ENCODE measurements around the gene SDR9C7. TPM values are rescaled to one million over a fixed set of nuclear protein-coding genes. Genes with fewer than 3 reads are reported as not detected.
"Not testable (repeated sequence)": the region's sequence is repeated elsewhere in the genome, so short reads cannot be mapped to it uniquely, and the experiment has no call there.

SDR9C7 gene
- total and polyA plus RNA-seq, 12 donors: 0.06 TPM; not detected in 11

DNA sequence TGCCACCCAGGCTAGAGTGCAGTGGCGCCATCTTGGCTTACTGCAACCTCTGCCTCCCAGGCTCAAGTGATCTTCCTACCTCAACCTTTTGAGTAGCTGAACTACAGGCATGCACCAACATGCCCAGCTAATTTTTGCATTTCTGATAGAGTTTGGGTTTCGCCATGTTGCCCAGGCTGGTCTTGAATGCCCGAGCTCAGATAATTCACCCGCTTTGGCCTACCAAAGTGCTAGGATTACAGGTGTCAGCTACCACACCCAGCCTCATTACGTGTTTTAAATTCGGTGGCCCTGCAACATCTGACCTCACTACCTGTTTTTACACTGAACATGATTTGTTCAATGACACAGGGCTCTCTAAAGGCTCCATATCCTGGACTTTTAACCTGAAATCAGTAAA, 46.1 kb upstream of the SDR9C7 start:
- Histone ChIP-seq H3K4me3 (no peak overlapping the region), H3K4me1 (replicated peaks in 1 of 2) (no peaks in the 10 kb centered on the region), H3K36me3 (replicated peaks in 1 of 2) (no peaks in the 10 kb centered on the region), H3K9me3 (replicated peaks in 1 of 3) (no peaks in the 10 kb centered on the region), H3K27me3 (no peaks in the 10 kb centered on the region), H3K27ac (no peak overlapping the region)
- DNase-seq: no peak
- TF ChIP-seq, protein P1, sequence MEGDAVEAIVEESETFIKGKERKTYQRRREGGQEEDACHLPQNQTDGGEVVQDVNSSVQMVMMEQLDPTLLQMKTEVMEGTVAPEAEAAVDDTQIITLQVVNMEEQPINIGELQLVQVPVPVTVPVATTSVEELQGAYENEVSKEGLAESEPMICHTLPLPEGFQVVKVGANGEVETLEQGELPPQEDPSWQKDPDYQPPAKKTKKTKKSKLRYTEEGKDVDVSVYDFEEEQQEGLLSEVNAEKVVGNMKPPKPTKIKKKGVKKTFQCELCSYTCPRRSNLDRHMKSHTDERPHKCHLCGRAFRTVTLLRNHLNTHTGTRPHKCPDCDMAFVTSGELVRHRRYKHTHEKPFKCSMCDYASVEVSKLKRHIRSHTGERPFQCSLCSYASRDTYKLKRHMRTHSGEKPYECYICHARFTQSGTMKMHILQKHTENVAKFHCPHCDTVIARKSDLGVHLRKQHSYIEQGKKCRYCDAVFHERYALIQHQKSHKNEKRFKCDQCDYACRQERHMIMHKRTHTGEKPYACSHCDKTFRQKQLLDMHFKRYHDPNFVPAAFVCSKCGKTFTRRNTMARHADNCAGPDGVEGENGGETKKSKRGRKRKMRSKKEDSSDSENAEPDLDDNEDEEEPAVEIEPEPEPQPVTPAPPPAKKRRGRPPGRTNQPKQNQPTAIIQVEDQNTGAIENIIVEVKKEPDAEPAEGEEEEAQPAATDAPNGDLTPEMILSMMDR (IDR thresholded peaks at IDR 0.05): no peak
- TF ChIP-seq POLR2A (IDR thresholded peaks at IDR 0.05): no peak
- intact Hi-C loops (cut with DNase I): no loop called here
- 95 to 98% (median 96%) methylated on average over 6 of the region's 6 CpGs for WGBS, 4 donors

DNA sequence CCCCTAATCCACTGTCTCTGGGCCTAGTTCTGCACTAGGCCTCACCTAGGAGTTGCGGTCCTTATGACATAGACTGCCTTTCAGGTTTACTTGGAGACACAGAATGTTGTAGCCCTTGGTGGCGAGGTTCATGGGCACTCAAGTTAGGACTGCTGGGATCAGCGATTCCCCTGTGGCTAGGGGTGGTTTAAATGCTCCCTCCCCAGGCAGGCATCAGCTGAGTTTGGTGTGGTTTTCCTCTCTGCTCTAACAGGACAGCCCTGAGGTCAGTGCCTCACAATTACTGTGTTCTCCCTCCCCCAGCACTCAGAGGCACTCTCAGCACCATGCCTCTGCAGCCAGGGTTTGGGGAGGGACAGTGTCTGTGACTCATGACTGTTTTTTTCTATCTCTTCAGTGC, 45.4 kb upstream of the SDR9C7 start:
- no peaks in the 10 kb centered on the region for H3K4me1 ChIP-seq (replicated peaks in 1 of 2)
- no peaks in the 10 kb centered on the region for H3K36me3 ChIP-seq (replicated peaks in 1 of 2)
- H3K9me3 ChIP-seq (replicated peaks in 1 of 3): no peaks in the 10 kb centered on the region
- 94 to 100% (median 98%) methylated on average over 2 to 3 of the region's 3 CpGs for WGBS, 4 donors
- DNase-seq: no peak
- no peak overlapping the region for H3K27ac ChIP-seq
- H3K27me3 ChIP-seq: no peaks in the 10 kb centered on the region
- no peak for TF ChIP-seq POLR2A (IDR thresholded peaks at IDR 0.05)
- TF ChIP-seq, protein P1 (IDR thresholded peaks at IDR 0.05): no peak
- intact Hi-C loops (cut with DNase I): no loop called here
- H3K4me3 ChIP-seq: no peak overlapping the region

DNA sequence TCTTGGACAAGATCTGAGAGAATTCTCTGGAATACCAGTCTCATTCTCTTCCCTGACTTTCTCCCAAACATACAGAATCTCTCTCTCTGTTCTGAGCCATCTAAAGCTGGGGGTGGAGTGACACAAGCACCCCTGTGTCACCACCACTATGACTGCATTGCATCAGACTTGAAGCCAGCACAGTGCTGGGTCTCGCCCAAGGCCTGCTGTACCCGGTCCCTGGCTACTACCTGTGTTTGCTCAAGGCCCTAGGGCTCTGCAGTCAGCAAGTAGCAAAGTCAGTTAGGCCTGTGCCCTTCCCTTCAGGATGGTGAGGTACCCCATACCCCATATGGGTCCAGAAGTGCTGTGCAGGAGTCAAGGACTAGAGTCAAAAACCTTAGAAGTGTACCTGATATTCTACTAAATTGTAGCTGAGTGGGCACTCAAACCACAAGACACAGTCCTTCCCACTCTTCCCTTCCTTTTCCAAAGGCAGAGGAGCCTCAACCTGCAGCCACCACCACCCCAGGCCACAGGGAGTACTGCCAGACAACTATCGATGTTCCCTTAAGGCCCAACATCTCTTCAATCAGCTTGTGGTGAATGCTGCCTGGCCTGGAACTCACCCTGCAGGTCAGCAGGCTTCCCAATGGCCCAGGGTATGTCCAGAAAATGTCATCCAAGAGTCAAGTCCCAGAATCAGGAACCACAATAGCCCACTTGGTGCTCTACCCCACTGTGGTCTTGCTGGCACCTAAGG, 44.4 kb upstream of the SDR9C7 start:
- no peaks in the 10 kb centered on the region for H3K36me3 ChIP-seq (replicated peaks in 1 of 2)
- TF ChIP-seq, protein P1 (IDR thresholded peaks at IDR 0.05): no peak
- TF ChIP-seq POLR2A (IDR thresholded peaks at IDR 0.05): no peak
- no peaks in the 10 kb centered on the region for H3K4me1 ChIP-seq (replicated peaks in 1 of 2)
- H3K4me3 ChIP-seq: no peak overlapping the region
- H3K9me3 ChIP-seq (replicated peaks in 1 of 3): no peaks in the 10 kb centered on the region
- WGBS, 4 donors: 72 to 86% (median 84%) methylated on average over 2 to 3 of the region's 3 CpGs
- intact Hi-C loops (cut with DNase I): no loop called here
- H3K27me3 ChIP-seq: no peaks in the 10 kb centered on the region
- H3K27ac ChIP-seq: no peak overlapping the region
- DNase-seq: no peak

DNA sequence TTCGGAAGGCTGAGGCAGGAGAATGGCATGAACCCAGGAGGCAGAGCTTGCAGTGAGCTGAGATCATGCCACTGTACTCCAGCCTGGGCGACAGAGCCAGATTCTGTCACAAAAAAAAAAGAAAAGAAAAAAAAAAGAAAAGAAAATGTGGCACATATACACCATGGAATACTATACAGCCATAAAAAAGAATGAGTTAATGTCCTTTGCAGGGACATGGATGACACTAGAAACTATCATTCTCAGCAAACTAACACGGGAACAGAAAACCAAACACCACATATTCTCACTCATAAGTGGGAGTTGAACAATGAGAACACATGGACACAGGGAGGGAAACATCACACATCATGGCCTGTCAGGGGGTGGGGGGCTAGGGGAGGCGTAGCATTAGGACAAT, 43.2 kb upstream of the SDR9C7 start:
- H3K27me3 ChIP-seq; H3K4me1 ChIP-seq (replicated peaks in 1 of 2); H3K9me3 ChIP-seq (replicated peaks in 1 of 3); intact Hi-C loops (cut with DNase I); H3K27ac ChIP-seq; H3K36me3 ChIP-seq (replicated peaks in 1 of 2); H3K4me3 ChIP-seq; DNase-seq: not testable (repeated sequence)
- WGBS, 4 donors: 72 to 82% (median 74%) methylated on average over 4 of the region's 4 CpGs

DNA sequence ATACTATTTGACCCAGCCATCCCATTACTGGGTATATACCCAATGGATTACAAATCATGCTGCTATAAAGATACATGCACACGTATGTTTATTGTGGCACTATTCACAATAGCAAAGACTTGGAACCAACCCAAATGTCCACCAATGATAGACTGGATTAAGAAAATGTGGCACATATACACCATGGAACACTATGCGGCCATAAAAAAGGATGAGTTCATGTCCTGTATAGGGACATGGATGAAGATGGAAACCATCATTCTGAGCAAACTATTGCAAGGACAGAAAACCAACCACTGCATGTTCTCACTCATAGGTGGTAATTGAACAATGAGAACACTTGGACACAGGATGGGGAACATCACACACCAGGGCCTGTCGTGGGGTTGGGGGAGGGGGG, 40.0 kb upstream of the SDR9C7 start:
- DNase-seq; H3K36me3 ChIP-seq (replicated peaks in 1 of 2); H3K27ac ChIP-seq; H3K9me3 ChIP-seq (replicated peaks in 1 of 3); H3K4me3 ChIP-seq; H3K4me1 ChIP-seq (replicated peaks in 1 of 2); intact Hi-C loops (cut with DNase I); H3K27me3 ChIP-seq: not testable (repeated sequence)
- WGBS, 4 donors: 79 to 100% (median 82%) methylated on average over 3 of the region's 3 CpGs

DNA sequence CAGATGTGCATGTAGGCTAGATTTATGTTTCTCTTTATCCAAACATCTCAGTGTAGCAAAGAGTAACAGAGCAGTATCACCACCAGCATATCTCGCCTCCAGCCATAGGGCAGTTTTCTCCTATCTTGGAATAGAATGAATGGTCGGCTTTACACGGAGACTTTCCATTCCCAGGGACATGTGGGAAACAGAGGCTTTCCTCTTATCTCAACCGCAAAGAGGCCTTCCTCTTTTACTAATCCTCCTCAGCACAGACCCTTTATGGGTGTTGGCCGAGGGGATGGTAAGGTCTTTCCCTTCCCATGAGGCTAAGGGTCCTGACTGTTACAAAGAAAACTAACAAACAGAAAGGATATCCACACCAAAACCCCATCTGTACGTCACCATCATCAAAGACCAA, 34.7 kb upstream of the SDR9C7 start:
- intact Hi-C loops (cut with DNase I); H3K4me3 ChIP-seq; H3K4me1 ChIP-seq (replicated peaks in 1 of 2); H3K36me3 ChIP-seq (replicated peaks in 1 of 2); DNase-seq; H3K27ac ChIP-seq; H3K9me3 ChIP-seq (replicated peaks in 1 of 3); H3K27me3 ChIP-seq: not testable (repeated sequence)
- WGBS, 4 donors: 75 to 83% (median 77%) methylated on average over 6 of the region's 6 CpGs

DNA sequence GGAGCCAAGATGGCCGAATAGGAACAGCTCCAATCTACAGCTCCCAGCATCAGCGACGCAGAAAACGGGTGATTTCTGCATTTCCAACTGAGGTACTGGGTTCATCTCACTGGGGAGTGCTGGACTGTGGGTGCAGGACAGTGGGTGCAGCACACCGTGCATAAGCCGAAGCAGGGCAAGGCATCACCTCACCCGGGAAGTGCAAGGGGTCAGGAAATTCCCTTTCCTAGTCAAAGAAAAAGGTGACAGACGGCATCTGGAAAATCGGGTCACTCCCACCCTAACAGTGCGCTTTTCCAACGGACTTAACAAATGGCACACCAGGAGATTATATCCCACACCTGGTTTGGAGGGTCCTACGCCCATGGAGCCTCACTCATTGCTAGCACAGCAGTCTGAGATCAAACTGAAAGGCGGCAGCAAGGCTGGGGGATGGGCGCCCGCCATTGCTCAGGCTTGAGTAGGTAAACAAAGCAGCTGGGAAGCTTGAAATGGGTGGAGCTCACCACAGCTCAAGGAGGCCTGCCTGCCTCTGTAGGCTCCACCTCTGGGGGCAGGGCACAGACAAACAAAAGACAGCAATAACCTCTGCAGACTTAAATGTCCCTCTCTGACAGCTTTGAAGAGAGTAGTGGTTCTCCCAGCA, 31.9 kb upstream of the SDR9C7 start:
- H3K27ac ChIP-seq; H3K36me3 ChIP-seq (replicated peaks in 1 of 2); H3K4me1 ChIP-seq (replicated peaks in 1 of 2); H3K4me3 ChIP-seq; DNase-seq; intact Hi-C loops (cut with DNase I); H3K27me3 ChIP-seq; H3K9me3 ChIP-seq (replicated peaks in 1 of 3): not testable (repeated sequence)
- 86 to 94% (median 90%) methylated on average over 15 of the region's 15 CpGs for WGBS, 4 donors

DNA sequence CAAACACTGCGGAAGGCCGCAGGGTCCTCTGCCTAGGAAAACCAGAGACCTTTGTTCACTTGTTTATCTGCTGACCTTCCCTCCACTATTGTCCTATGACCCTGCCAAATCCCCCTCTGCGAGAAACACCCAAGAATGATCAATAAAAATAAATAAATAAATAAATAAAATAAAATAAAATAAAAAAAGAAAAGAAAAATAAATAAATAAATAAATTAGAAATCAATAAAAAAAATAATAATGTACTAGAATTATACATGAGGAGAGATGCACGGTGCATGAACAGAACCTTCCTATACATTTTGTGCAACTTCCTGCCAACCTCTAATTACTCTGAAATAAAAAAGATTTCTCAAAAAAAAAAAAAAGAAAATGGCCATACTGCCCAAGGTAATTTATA, 30.9 kb upstream of the SDR9C7 start:
- 94 to 100% (median 99%) methylated on average over 4 of the region's 4 CpGs for WGBS, 4 donors
- H3K9me3 ChIP-seq (replicated peaks in 1 of 3); H3K27me3 ChIP-seq; DNase-seq; H3K4me1 ChIP-seq (replicated peaks in 1 of 2); H3K4me3 ChIP-seq; H3K36me3 ChIP-seq (replicated peaks in 1 of 2); H3K27ac ChIP-seq; intact Hi-C loops (cut with DNase I): not testable (repeated sequence)
